Tibial nerve (tissue), 3 donors: ENCODE measurements around the gene TAPBPL.

Experiments
- CTCF ChIP-seq, 5 experiments: fragments of 200-600 bp in 3 of 5; fragments of 450-650 bp in 2 of 5; sonication (generic) in 3 of 5; IDR thresholded peaks; one replicate each; pipeline ENCODE4 v1.5.1; 2016 to 2019; ENCODE audit warnings: antibody characterized with exemption in 5 of 5, mild to moderate bottlenecking in 3 of 5, moderate library complexity in 2 of 5
- POLR2A ChIP-seq, 2 donors: fragments of 450-650 bp; IDR thresholded peaks; one replicate each; pipeline ENCODE4 v1.6.1; 2017; ENCODE audit warnings: antibody characterized with exemption in 2 of 2, mild to moderate bottlenecking in 2 of 2, moderate library complexity in 2 of 2

DNA sequence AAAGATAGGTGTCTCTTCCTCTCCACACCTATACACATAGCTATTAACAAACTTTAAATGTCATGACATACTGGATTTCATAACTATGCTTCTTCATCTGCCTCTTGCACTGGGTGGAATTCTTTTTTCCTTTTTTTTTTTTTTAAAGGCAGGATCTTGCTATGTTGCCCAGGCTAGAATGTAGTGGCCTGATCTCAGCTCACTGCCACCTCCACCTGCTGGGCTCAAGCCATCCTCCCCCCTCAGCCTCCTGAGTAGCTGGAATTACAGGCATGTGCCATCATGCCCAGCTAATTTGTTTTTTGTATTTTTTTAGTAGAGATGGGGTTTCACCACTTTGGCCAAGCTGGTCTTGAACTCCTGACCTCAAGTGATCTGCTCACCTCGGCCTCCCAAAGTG is 36.4 kb downstream of the TAPBPL start:
- no peak for TF ChIP-seq CTCF (IDR thresholded peaks at IDR 0.05)
- no peak for TF ChIP-seq POLR2A (IDR thresholded peaks at IDR 0.05)
